ENCODE results near the gene BCO2. TPM values are rescaled to one million over a fixed set of nuclear protein-coding genes. Genes with fewer than 3 reads are reported as not detected.
"Not testable (repeated sequence)": the region's sequence is repeated elsewhere in the genome, so short reads cannot be mapped to it uniquely, and the experiment has no call there.

Gene BCO2
- total RNA-seq, 1 donor from 2014 or later: 1.7 TPM

- TF ChIP-seq CTCF (IDR thresholded peaks at IDR 0.05): no peak
- H3K4me3 Mint-ChIP-seq (ENCODE audit: unreplicated experiment): no peak overlapping the region
- DNase-seq (ENCODE audit: low spot score): no peak
- H3K27me3 Mint-ChIP-seq (ENCODE audit: low read depth): peaks cover 21% of the 10 kb centered on the region
- peaks cover 4% of the 10 kb centered on the region for H3K36me3 Mint-ChIP-seq (ENCODE audit: low read depth)
- peaks cover 12% of the 10 kb centered on the region for H3K4me1 Mint-ChIP-seq (ENCODE audit: low read depth)
- no peak overlapping the region for H3K27ac Mint-ChIP-seq (ENCODE audit: unreplicated experiment)
- H3K9me3 Mint-ChIP-seq (ENCODE audit: low read depth): peaks cover 6% of the 10 kb centered on the region
Observed at GRCh38 chr11:112178936-112179335, 3.6 kb downstream of the BCO2 start.

- TF ChIP-seq CTCF (IDR thresholded peaks at IDR 0.05): no peak
- no peak overlapping the region for H3K4me3 Mint-ChIP-seq (ENCODE audit: unreplicated experiment)
- H3K27ac Mint-ChIP-seq (ENCODE audit: unreplicated experiment): no peak overlapping the region
- no peak for DNase-seq (ENCODE audit: low spot score)
- H3K36me3 Mint-ChIP-seq (ENCODE audit: low read depth): peaks cover 4% of the 10 kb centered on the region
- H3K9me3 Mint-ChIP-seq (ENCODE audit: low read depth): peaks cover 6% of the 10 kb centered on the region
- peaks cover 21% of the 10 kb centered on the region for H3K27me3 Mint-ChIP-seq (ENCODE audit: low read depth)
- peaks cover 10% of the 10 kb centered on the region for H3K4me1 Mint-ChIP-seq (ENCODE audit: low read depth)
Observed at GRCh38 chr11:112179601-112180000, 4.3 kb downstream of the BCO2 start.

GRCh38 chr11:112182867-112183266 lies 7.6 kb downstream of the BCO2 start:
- no peak for TF ChIP-seq CTCF (IDR thresholded peaks at IDR 0.05)
- Mint-ChIP-seq H3K27ac (ENCODE audit: unreplicated experiment) (no peak overlapping the region), H3K36me3 (ENCODE audit: low read depth) (peaks cover 4% of the 10 kb centered on the region), H3K4me1 (ENCODE audit: low read depth) (no peaks in the 10 kb centered on the region), H3K9me3 (ENCODE audit: low read depth) (peaks cover 6% of the 10 kb centered on the region), H3K4me3 (ENCODE audit: unreplicated experiment) (no peak overlapping the region), H3K27me3 (ENCODE audit: low read depth) (peaks cover 20% of the 10 kb centered on the region)
- DNase-seq (ENCODE audit: low spot score): no peak

- H3K27me3 Mint-ChIP-seq (ENCODE audit: low read depth): peaks cover under 1% of the 10 kb centered on the region
- no peak for TF ChIP-seq CTCF (IDR thresholded peaks at IDR 0.05)
- H3K36me3 Mint-ChIP-seq (ENCODE audit: low read depth): no peaks in the 10 kb centered on the region
- H3K4me3 Mint-ChIP-seq (ENCODE audit: unreplicated experiment): no peak overlapping the region
- peaks cover 5% of the 10 kb centered on the region for H3K4me1 Mint-ChIP-seq (ENCODE audit: low read depth)
- peaks cover 5% of the 10 kb centered on the region for H3K9me3 Mint-ChIP-seq (ENCODE audit: low read depth)
- no peak for DNase-seq (ENCODE audit: low spot score)
- H3K27ac Mint-ChIP-seq (ENCODE audit: unreplicated experiment): no peak overlapping the region
Observed at GRCh38 chr11:112185883-112186282, 10.6 kb downstream of the BCO2 start.

GRCh38 chr11:112186304-112186703 lies 11.0 kb downstream of the BCO2 start:
- H3K4me3 Mint-ChIP-seq (ENCODE audit: unreplicated experiment): no peak overlapping the region
- no peak for TF ChIP-seq CTCF (IDR thresholded peaks at IDR 0.05)
- no peak for DNase-seq (ENCODE audit: low spot score)
- peaks cover 4% of the 10 kb centered on the region for H3K9me3 Mint-ChIP-seq (ENCODE audit: low read depth)
- no peaks in the 10 kb centered on the region for H3K27me3 Mint-ChIP-seq (ENCODE audit: low read depth)
- no peaks in the 10 kb centered on the region for H3K36me3 Mint-ChIP-seq (ENCODE audit: low read depth)
- H3K4me1 Mint-ChIP-seq (ENCODE audit: low read depth): peaks cover 5% of the 10 kb centered on the region
- H3K27ac Mint-ChIP-seq (ENCODE audit: unreplicated experiment): no peak overlapping the region

- H3K36me3 Mint-ChIP-seq (ENCODE audit: low read depth); H3K9me3 Mint-ChIP-seq (ENCODE audit: low read depth); DNase-seq (ENCODE audit: low spot score); H3K27ac Mint-ChIP-seq (ENCODE audit: unreplicated experiment); H3K4me1 Mint-ChIP-seq (ENCODE audit: low read depth); H3K4me3 Mint-ChIP-seq (ENCODE audit: unreplicated experiment): not testable (repeated sequence)
- peaks cover 22% of the 10 kb centered on the region for H3K27me3 Mint-ChIP-seq (ENCODE audit: low read depth)
Observed at GRCh38 chr11:112195113-112195512, 19.8 kb downstream of the BCO2 start.
